Measurements from ENCODE around the gene PTGIS.

DNA sequence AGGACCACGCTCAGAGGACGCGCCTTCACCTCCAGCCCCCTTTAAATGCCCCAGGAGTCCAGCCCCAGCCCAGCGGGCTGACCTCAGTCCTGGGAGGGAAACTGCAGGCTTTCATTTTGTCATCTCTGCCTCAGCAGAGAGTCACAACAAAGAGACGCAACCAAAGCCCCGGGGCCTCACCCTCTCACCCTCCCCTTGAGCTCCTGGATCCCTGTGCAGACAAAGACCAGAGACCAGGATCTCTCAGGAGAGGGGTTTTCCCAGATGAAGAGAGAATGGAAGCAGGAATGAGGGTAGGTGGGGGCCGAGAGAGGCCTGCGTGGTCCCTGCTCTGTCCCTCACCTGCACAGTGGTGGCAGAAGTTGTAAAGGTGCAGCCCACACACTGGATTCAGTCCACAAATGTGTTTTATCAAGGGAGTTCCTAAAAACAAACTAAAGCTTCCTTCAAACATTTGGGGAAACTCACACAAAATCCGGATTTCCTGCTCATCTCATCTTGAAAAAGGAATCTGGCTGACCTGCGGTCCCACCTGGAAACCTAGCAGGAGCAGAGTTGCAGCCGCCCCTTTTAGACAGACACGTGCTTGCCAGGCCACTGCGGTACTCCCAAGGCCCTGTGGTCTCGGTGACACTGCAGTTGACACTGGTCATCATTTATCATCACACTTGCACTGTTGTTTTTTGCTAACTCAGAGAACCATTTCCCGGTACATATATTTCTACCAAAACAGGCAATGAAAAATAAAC is 27.1 kb downstream of the PTGIS start:
- TF ChIP-seq, protein P1, sequence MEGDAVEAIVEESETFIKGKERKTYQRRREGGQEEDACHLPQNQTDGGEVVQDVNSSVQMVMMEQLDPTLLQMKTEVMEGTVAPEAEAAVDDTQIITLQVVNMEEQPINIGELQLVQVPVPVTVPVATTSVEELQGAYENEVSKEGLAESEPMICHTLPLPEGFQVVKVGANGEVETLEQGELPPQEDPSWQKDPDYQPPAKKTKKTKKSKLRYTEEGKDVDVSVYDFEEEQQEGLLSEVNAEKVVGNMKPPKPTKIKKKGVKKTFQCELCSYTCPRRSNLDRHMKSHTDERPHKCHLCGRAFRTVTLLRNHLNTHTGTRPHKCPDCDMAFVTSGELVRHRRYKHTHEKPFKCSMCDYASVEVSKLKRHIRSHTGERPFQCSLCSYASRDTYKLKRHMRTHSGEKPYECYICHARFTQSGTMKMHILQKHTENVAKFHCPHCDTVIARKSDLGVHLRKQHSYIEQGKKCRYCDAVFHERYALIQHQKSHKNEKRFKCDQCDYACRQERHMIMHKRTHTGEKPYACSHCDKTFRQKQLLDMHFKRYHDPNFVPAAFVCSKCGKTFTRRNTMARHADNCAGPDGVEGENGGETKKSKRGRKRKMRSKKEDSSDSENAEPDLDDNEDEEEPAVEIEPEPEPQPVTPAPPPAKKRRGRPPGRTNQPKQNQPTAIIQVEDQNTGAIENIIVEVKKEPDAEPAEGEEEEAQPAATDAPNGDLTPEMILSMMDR (IDR thresholded peaks at IDR 0.05) = no peak
- no peak for TF ChIP-seq POLR2A (IDR thresholded peaks at IDR 0.05)

Data from thyroid gland (tissue), 4 donors.